Keratinocyte (primary cell): ENCODE data around the gene SND1. TPM values are rescaled to one million over a fixed set of nuclear protein-coding genes. Genes with fewer than 3 reads are reported as not detected.

ENCODE experiments used
- DNase-seq: peaks from one replicate; pipeline ENCODE4 v3.0.0-alpha.2; 2011; ENCODE audit warnings: low read depth, missing footprints, low spot score
- FAIRE-seq: peaks from 2 replicates; lab custom pipeline; 2011; peaks lifted over from hg19 to GRCh38; lab: Jason Lieb, UNC
- H2AFZ ChIP-seq: 2 replicates; pipeline ENCODE4 v1.6.0; 2012; ENCODE audit warnings: low read length, control low read depth, inconsistent platforms; ENCODE audit not compliant: control insufficient read depth
- H3K27ac ChIP-seq: 2 replicates; pipeline ENCODE4 v1.5.1; 2011; ENCODE audit warnings: low read length; ENCODE audit not compliant: control insufficient read depth, insufficient read depth
- H3K27me3 ChIP-seq: 3 replicates; pipeline ENCODE4 v1.6.0; 2011; ENCODE audit warnings: low read length; ENCODE audit not compliant: control insufficient read depth, insufficient read depth; ENCODE audit errors: extremely low read depth
- H3K36me3 ChIP-seq, 2 experiments: 2 replicates in 1 of 2; 3 replicates in 1 of 2; pipeline ENCODE4 v1.5.1; 2011; ENCODE audit warnings: low read length in 2 of 2, mild to moderate bottlenecking in 1 of 2; ENCODE audit not compliant: control insufficient read depth in 2 of 2, insufficient read depth in 2 of 2; ENCODE audit errors: extremely low read depth in 1 of 2
- H3K4me1 ChIP-seq: 3 replicates; pipeline ENCODE4 v1.5.1; 2011; ENCODE audit warnings: low read length; ENCODE audit not compliant: control insufficient read depth, insufficient read depth; ENCODE audit errors: extremely low read depth
- H3K4me2 ChIP-seq: 3 replicates; pipeline ENCODE4 v1.6.0; 2011; ENCODE audit warnings: low read depth, low read length; ENCODE audit not compliant: control insufficient read depth, insufficient read depth; ENCODE audit errors: extremely low read depth
- H3K4me3 ChIP-seq, 3 experiments: fragments of 200-600 bp in 1 of 3; sonication (generic) in 1 of 3; 2 replicates in 2 of 3; 3 replicates in 1 of 3; pipeline ENCODE4 v1.5.1; 2011 to 2016; ENCODE audit warnings: low read length in 3 of 3, mild to moderate bottlenecking in 3 of 3, control low read depth in 2 of 3, inconsistent platforms in 1 of 3, low read depth in 1 of 3, mixed read lengths in 1 of 3, mixed run types in 1 of 3, moderate library complexity in 1 of 3; ENCODE audit not compliant: control insufficient read depth in 2 of 3, insufficient read depth in 2 of 3; ENCODE audit errors: extremely low read depth in 1 of 3
- H3K79me2 ChIP-seq: 2 replicates; pipeline ENCODE4 v1.6.0; 2012; ENCODE audit warnings: low read length; ENCODE audit not compliant: control insufficient read depth, insufficient read depth
- H3K9ac ChIP-seq: 3 replicates; pipeline ENCODE4 v1.6.0; 2011; ENCODE audit warnings: low read length; ENCODE audit not compliant: control insufficient read depth, insufficient read depth; ENCODE audit errors: extremely low read depth
- H3K9me1 ChIP-seq: 3 replicates; pipeline ENCODE4 v1.6.0; 2011; ENCODE audit warnings: low read length; ENCODE audit not compliant: control insufficient read depth, insufficient read depth; ENCODE audit errors: extremely low read depth
- H3K9me3 ChIP-seq: 2 replicates; pipeline ENCODE4 v1.5.1; 2012; ENCODE audit warnings: low read depth, low read length; ENCODE audit not compliant: control insufficient read depth
- H4K20me1 ChIP-seq: 3 replicates; pipeline ENCODE4 v1.6.0; 2011; ENCODE audit warnings: low read length; ENCODE audit not compliant: control insufficient read depth, insufficient read depth; ENCODE audit errors: extremely low read depth
- EZH2 ChIP-seq: IDR thresholded peaks from one replicate; pipeline ENCODE4 v1.6.1; 2012; ENCODE audit warnings: inconsistent platforms, mild to moderate bottlenecking, low read length, moderate library complexity
- dilution Hi-C: fragments of 300-500 bp; cut with MboI; formaldehyde crosslinking; loops from one replicate; pipeline ENCODE4 v1.7.0; 2020; ENCODE audit warnings: low sequenced_read_pairs; ENCODE audit not compliant: extremely low pct_ligation_motif_present
- polyA plus RNA-seq, 5 experiments: library from polyadenylated mRNA; depleted of rRNA in 3 of 5; stranded (reverse) in 3 of 5; stranded (forward) in 1 of 5; unstranded in 1 of 5; fragments of >200 nt; gene quantifications; 1 replicate in 1 of 5; 2 replicates in 3 of 5; 3 replicates in 1 of 5; pipeline versions ENCODE4 v1.2.1 to v1.2.3, GENCODE V29; 2011 to 2012; ENCODE audit warnings: missing spikeins in 2 of 5, low read depth in 1 of 5, low replicate concordance in 1 of 5
- TF ChIP-seq, protein P1 (sequence below), 3 experiments: IDR thresholded peaks in 1 of 3; conservative IDR thresholded peaks in 1 of 3; optimal IDR thresholded peaks in 1 of 3; 2 replicates in 2 of 3; 3 replicates in 1 of 3; pipeline versions ENCODE3 to v1.5.1; 2011; ENCODE audit warnings: low read length in 3 of 3, mild to moderate bottlenecking in 3 of 3, moderate library complexity in 2 of 3, control low read depth in 1 of 3, inconsistent platforms in 1 of 3; ENCODE audit not compliant: insufficient read depth in 2 of 3; ENCODE audit errors: extremely low read depth in 1 of 3

SND1 gene
- polyA plus RNA-seq, 1 donor (not counting 4 experiments of a cell fraction or from before 2014, with no cell fraction given): 140 TPM

DNA sequence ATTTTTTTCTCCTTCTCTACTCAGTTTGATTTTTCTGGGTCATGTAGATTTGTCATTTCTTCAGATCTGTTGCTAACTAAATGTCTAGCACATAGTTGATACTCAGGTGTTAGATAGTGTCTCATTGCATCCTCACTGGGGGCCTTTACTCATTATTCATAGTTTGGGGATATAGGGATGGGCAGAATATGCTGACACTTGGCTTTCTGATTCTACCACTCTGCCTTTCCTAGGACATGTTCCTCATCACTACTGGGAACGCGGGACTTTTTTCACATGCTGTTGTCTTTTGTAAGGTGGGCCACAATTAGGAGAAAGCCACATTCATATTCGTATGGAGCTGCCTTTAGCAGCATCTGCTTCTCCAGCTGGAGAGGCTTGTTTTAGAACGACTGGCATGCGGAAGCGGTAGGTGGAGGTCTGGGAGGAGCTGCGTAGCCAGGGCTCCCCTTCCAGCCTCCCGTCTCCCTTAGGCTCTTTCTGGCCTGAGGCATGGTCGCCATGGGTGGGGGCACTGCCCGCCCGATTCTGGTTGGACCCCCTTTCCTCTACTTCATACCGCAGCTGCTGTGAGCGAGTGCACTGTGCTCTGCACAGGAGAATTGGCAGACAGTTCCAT lies 78.8 kb downstream of the SND1 start:
- no peak overlapping the region for H2AFZ ChIP-seq
- no peaks in the 10 kb centered on the region for H3K4me1 ChIP-seq
- no peak overlapping the region for H3K27ac ChIP-seq
- no peaks in the 10 kb centered on the region for H4K20me1 ChIP-seq
- DNase-seq (no peak), FAIRE-seq (no peak)
- H3K9me3 ChIP-seq: no peaks in the 10 kb centered on the region
- dilution Hi-C loops: no loop called here
- no peak overlapping the region for H3K4me3 ChIP-seq
- H3K27me3 ChIP-seq: no peaks in the 10 kb centered on the region
- H3K36me3 ChIP-seq: peaks cover 13 to 26% of the 10 kb centered on the region in 2 experiments
- H3K9ac ChIP-seq: no peak overlapping the region
- H3K79me2 ChIP-seq: peaks cover 59% of the 10 kb centered on the region
- H3K4me2 ChIP-seq: no peak overlapping the region
- TF ChIP-seq EZH2: no peak
- TF ChIP-seq, protein P1, sequence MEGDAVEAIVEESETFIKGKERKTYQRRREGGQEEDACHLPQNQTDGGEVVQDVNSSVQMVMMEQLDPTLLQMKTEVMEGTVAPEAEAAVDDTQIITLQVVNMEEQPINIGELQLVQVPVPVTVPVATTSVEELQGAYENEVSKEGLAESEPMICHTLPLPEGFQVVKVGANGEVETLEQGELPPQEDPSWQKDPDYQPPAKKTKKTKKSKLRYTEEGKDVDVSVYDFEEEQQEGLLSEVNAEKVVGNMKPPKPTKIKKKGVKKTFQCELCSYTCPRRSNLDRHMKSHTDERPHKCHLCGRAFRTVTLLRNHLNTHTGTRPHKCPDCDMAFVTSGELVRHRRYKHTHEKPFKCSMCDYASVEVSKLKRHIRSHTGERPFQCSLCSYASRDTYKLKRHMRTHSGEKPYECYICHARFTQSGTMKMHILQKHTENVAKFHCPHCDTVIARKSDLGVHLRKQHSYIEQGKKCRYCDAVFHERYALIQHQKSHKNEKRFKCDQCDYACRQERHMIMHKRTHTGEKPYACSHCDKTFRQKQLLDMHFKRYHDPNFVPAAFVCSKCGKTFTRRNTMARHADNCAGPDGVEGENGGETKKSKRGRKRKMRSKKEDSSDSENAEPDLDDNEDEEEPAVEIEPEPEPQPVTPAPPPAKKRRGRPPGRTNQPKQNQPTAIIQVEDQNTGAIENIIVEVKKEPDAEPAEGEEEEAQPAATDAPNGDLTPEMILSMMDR (optimal IDR thresholded peaks at IDR 0.05 in 1 of 3, IDR thresholded peaks at IDR 0.05 in 1 of 3, conservative IDR thresholded peaks at IDR 0.05 in 1 of 3; ENCODE audit: extremely low read depth in 1 of 3, insufficient read depth in 2 of 3, low read length in 3 of 3): no peak
- no peaks in the 10 kb centered on the region for H3K9me1 ChIP-seq

DNA sequence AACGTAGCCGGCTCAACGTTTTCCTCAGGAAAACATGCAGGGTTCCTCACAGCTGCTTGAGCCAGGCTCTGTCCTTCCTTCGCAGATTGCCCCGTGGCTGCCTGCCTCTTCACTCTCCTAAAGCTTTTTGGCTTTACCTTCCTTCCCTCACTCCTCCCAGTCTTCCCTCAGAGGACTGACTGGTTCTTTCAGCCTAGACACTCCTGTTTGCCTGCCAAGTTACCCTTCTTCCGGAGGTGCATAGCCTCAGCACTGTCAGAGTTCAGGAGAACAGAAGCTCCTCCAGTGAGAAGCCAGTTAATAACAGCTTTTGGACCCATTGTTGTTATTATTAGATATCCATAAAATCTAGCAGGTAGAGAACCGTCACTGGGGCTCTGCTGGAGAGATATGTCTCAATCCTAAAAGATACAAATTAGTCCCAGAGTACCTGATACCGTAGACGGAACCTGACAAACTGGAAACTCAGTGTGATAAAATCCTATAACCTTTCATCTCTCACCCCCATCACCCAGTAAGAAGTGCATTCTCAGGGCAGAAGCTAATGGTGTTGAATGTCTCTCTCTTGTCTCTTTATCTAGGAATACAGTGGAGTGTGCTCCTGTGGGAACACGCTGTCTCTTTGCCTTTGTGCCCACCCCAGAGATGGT lies 79.6 kb downstream of the SND1 start:
- no peak for DNase-seq
- Histone ChIP-seq H3K27ac (no peak overlapping the region), H3K9me1 (no peaks in the 10 kb centered on the region), H3K4me3 (no peak overlapping the region), H3K27me3 (no peaks in the 10 kb centered on the region), H3K9me3 (no peaks in the 10 kb centered on the region), H3K9ac (no peak overlapping the region), H3K79me2 (peaks cover 64% of the 10 kb centered on the region), H3K4me2 (no peak overlapping the region), H3K36me3 (peaks cover 11 to 22% of the 10 kb centered on the region in 2 experiments), H3K4me1 (no peaks in the 10 kb centered on the region), H2AFZ (no peak overlapping the region), H4K20me1 (peaks cover 2% of the 10 kb centered on the region)
- no peak for FAIRE-seq
- TF ChIP-seq, protein P1 (optimal IDR thresholded peaks at IDR 0.05 in 1 of 3, IDR thresholded peaks at IDR 0.05 in 1 of 3, conservative IDR thresholded peaks at IDR 0.05 in 1 of 3; ENCODE audit: extremely low read depth in 1 of 3, insufficient read depth in 2 of 3, low read length in 3 of 3): no peak
- TF ChIP-seq EZH2: no peak
- dilution Hi-C loops: no loop called here
